Activated T-helper 2 cell treated with anti-CD3 and anti-CD28 coated beads, Interferon-gamma antibody, Interleukin-2, Interleukin-4, amounts not matched to agents 10 μg/mL and 5 μg/mL and 100 μg/mL, durations not matched to agents 14 hours and 24 hours and 36 hours (primary cell): Measurements from ENCODE around the gene TRAFD1. TPM values are rescaled to one million over a fixed set of nuclear protein-coding genes. Genes with fewer than 3 reads are reported as not detected.
A peak's percentile ranks its signal among the peaks of the same experiment; 100 is the strongest.
"Not testable (repeated sequence)": the region's sequence is repeated elsewhere in the genome, so short reads cannot be mapped to it uniquely, and the experiment has no call there.

Source experiments
- DNase-seq: peaks from one replicate; pipeline ENCODE4 v3.0.0; 2021; ENCODE audit warnings: low spot score
- H3K27ac Mint-ChIP-seq: one replicate; pipeline ENCODE4 v1.8.0; 2021; ENCODE audit warnings: mixed read lengths
- H3K27me3 Mint-ChIP-seq: one replicate; pipeline ENCODE4 v1.8.0; 2021; ENCODE audit warnings: low read depth, mixed read lengths
- H3K36me3 Mint-ChIP-seq: one replicate; pipeline ENCODE4 v1.8.0; 2021; ENCODE audit warnings: low read depth, mixed read lengths
- H3K4me1 Mint-ChIP-seq: one replicate; pipeline ENCODE4 v1.8.0; 2021; ENCODE audit warnings: low read depth, mixed read lengths
- H3K4me3 Mint-ChIP-seq: one replicate; pipeline ENCODE4 v1.8.0; 2021; ENCODE audit warnings: low read depth, mild to moderate bottlenecking, moderate library complexity, mixed read lengths
- H3K9me3 Mint-ChIP-seq: one replicate; pipeline ENCODE4 v1.8.0; 2021; ENCODE audit warnings: mixed read lengths
- intact Hi-C: fragments of 100-400 bp; cut with micrococcal nuclease; formaldehyde crosslinking; loops from one replicate; pipeline ENCODE4 v1.15.1; 2023
- total RNA-seq: library from RNA; stranded (reverse); gene quantifications from 2 replicates; pipeline ENCODE4 v1.2.3, GENCODE V29; 2022

TRAFD1 gene
- total RNA-seq, 1 donor from 2014 or later, result 34.7 TPM

DNA sequence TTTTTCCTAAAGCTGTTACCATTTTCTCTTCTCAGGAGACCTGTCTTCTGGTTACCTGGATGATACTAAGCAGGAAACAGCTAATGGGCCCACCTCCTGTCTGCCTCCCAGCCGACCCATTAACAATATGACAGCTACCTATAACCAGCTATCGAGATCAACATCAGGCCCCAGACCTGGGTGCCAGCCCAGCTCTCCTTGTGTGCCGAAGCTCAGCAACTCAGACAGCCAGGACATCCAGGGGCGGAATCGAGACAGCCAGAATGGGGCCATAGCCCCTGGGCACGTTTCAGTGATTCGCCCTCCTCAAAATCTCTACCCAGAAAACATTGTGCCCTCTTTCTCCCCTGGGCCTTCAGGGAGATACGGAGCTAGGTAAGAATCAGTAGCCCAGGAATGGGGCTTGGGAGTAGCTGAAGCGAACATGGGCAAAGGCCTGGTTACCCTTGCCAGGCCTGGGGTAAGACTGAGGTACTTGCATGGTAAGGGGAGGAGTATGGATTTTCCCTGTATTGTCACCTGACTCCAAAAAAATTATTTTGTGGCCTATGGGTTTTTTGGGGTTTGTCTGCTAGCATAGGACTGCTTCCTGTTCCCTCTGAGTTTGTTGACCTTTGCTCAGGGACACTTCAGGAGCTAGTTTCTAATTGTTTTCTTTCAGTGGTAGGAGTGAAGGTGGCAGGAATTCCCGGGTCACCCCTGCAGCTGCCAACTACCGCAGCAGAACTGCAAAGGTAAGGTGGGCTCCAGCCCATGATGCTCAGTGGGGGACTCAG lies 26.6 kb downstream of the TRAFD1 start:
- intact Hi-C loops, result no loop called here
- Mint-ChIP-seq H3K36me3 (peaks cover 76% of the 10 kb centered on the region), H3K4me3 (no peak overlapping the region), H3K9me3 (peaks cover 4% of the 10 kb centered on the region), H3K27ac (peak overlapping the region; percentile 53), H3K4me1 (peaks cover 4% of the 10 kb centered on the region), H3K27me3 (no peaks in the 10 kb centered on the region)
- no peak for DNase-seq

GRCh38 chr12:112153181-112153892 lies 28.0 kb downstream of the TRAFD1 start:
- Mint-ChIP-seq H3K36me3 (peaks cover 84% of the 10 kb centered on the region), H3K27me3 (no peaks in the 10 kb centered on the region), H3K9me3 (peaks cover 12% of the 10 kb centered on the region), H3K4me1 (peaks cover 4% of the 10 kb centered on the region), H3K4me3 (no peak overlapping the region), H3K27ac (no peak overlapping the region)
- DNase-seq, result no peak
- intact Hi-C loops, result no loop called here

DNA sequence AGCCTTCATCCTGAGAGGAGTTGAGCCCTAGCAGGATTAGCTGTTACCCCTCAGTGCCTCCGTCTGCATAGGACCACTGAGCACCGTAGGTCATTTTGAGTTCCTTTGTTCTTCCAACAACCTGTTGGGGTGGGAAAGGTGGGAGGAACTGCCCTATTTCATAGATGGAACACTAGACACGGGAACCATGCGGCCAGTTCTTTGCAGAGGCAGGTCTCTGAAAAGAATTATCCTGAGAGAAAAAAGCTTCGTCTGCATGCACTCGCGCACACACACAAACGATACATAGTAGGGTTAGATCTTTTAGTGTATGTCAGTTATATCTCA lies 28.5 kb downstream of the TRAFD1 start:
- Mint-ChIP-seq H3K4me3 (no peak overlapping the region), H3K9me3 (peaks cover 13% of the 10 kb centered on the region), H3K36me3 (peaks cover 84% of the 10 kb centered on the region), H3K27me3 (no peaks in the 10 kb centered on the region), H3K27ac (peak overlapping the region; percentile 8), H3K4me1 (peaks cover 4% of the 10 kb centered on the region)
- DNase-seq, result no peak
- intact Hi-C loops, result no loop called here

- not testable (repeated sequence) for DNase-seq
These were observed 33.2 kb downstream of the TRAFD1 start for GRCh38 chr12:112158461-112159145.

GRCh38 chr12:112159146-112159541 lies 33.8 kb downstream of the TRAFD1 start:
- Mint-ChIP-seq H3K9me3 (peaks cover 13% of the 10 kb centered on the region), H3K27ac (no peak overlapping the region), H3K27me3 (no peaks in the 10 kb centered on the region), H3K36me3 (peaks cover 66% of the 10 kb centered on the region), H3K4me1 (no peaks in the 10 kb centered on the region), H3K4me3 (no peak overlapping the region)
- intact Hi-C loops, result no loop called here
- no peak for DNase-seq

More at GRCh38 chr12:112158461-112159145, 33.2 kb downstream of the TRAFD1 start:
- Mint-ChIP-seq H3K9me3 (peaks cover 13% of the 10 kb centered on the region), H3K36me3 (peaks cover 71% of the 10 kb centered on the region)
- intact Hi-C loops, H3K4me3 Mint-ChIP-seq, H3K4me1 Mint-ChIP-seq, H3K27ac Mint-ChIP-seq, H3K27me3 Mint-ChIP-seq: not testable (repeated sequence)

- no peak overlapping the region for H3K4me3 Mint-ChIP-seq
- intact Hi-C loops, result no loop called here
- no peak for DNase-seq
- H3K36me3 Mint-ChIP-seq, result peaks cover 54% of the 10 kb centered on the region
- H3K27ac Mint-ChIP-seq, result no peak overlapping the region
- H3K9me3 Mint-ChIP-seq, result peaks cover 13% of the 10 kb centered on the region
- H3K4me1 Mint-ChIP-seq, result no peaks in the 10 kb centered on the region
- no peaks in the 10 kb centered on the region for H3K27me3 Mint-ChIP-seq
These were observed 35.3 kb downstream of the TRAFD1 start for GRCh38 chr12:112160611-112161010.

- Mint-ChIP-seq H3K9me3 (peaks cover 9% of the 10 kb centered on the region), H3K27me3 (no peaks in the 10 kb centered on the region), H3K27ac (no peak overlapping the region), H3K4me3 (no peak overlapping the region), H3K4me1 (no peaks in the 10 kb centered on the region), H3K36me3 (peaks cover 45% of the 10 kb centered on the region)
- DNase-seq, result no peak
- intact Hi-C loops, result no loop called here
These were observed 36.4 kb downstream of the TRAFD1 start for GRCh38 chr12:112161711-112162110.

- H3K4me1 Mint-ChIP-seq, result no peaks in the 10 kb centered on the region
- peaks cover 9% of the 10 kb centered on the region for H3K9me3 Mint-ChIP-seq
- H3K27me3 Mint-ChIP-seq, result no peaks in the 10 kb centered on the region
- no peak overlapping the region for H3K27ac Mint-ChIP-seq
- H3K4me3 Mint-ChIP-seq, result no peak overlapping the region
- intact Hi-C loops, result no loop called here
- DNase-seq, result no peak
- H3K36me3 Mint-ChIP-seq, result peaks cover 38% of the 10 kb centered on the region
These were observed 37.0 kb downstream of the TRAFD1 start for GRCh38 chr12:112162241-112162790.

DNA sequence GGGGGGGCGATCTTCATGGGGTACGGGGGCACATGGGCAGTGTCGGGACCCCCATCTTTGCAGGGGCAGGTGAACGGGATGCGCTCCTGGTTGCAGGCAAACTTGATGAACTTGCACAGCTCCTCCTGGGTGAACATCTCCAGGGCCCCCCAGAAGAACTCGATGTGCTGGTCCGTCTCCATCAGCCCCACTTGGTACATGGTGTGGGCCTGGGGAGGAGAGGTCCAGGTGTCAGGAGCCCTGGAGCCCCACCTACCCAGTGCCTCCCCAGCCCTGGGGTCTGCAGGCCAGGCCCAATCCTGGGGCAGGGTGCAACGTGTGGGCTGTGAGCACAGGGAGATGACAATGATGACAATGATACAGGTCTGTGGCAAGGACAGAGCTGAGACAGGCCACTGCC lies 37.7 kb downstream of the TRAFD1 start:
- intact Hi-C loops, result no loop called here
- Mint-ChIP-seq H3K4me1 (no peaks in the 10 kb centered on the region), H3K27ac (no peak overlapping the region), H3K36me3 (peaks cover 31% of the 10 kb centered on the region), H3K27me3 (no peaks in the 10 kb centered on the region), H3K9me3 (peaks cover 4% of the 10 kb centered on the region), H3K4me3 (no peak overlapping the region)
- no peak for DNase-seq

- Mint-ChIP-seq H3K4me3 (no peak overlapping the region), H3K27ac (no peak overlapping the region), H3K27me3 (no peaks in the 10 kb centered on the region), H3K36me3 (peaks cover 26% of the 10 kb centered on the region), H3K9me3 (no peaks in the 10 kb centered on the region), H3K4me1 (no peaks in the 10 kb centered on the region)
- intact Hi-C loops, result no loop called here
- no peak for DNase-seq
These were observed 38.2 kb downstream of the TRAFD1 start for GRCh38 chr12:112163471-112163991.

GRCh38 chr12:112164011-112164660 lies 38.8 kb downstream of the TRAFD1 start:
- no peaks in the 10 kb centered on the region for H3K4me1 Mint-ChIP-seq
- H3K36me3 Mint-ChIP-seq, result peaks cover 20% of the 10 kb centered on the region
- no peak overlapping the region for H3K27ac Mint-ChIP-seq
- intact Hi-C loops, result no loop called here
- DNase-seq, result no peak
- no peak overlapping the region for H3K4me3 Mint-ChIP-seq
- H3K27me3 Mint-ChIP-seq, result no peaks in the 10 kb centered on the region
- H3K9me3 Mint-ChIP-seq, result no peaks in the 10 kb centered on the region

GRCh38 chr12:112165624-112166023 lies 40.3 kb downstream of the TRAFD1 start:
- H3K4me3 Mint-ChIP-seq, result no peak overlapping the region
- no peak overlapping the region for H3K27ac Mint-ChIP-seq
- H3K27me3 Mint-ChIP-seq, result no peaks in the 10 kb centered on the region
- intact Hi-C loops, result no loop called here
- no peaks in the 10 kb centered on the region for H3K4me1 Mint-ChIP-seq
- DNase-seq, result no peak
- no peaks in the 10 kb centered on the region for H3K9me3 Mint-ChIP-seq
- peaks cover 15% of the 10 kb centered on the region for H3K36me3 Mint-ChIP-seq
